Measurements from ENCODE around the gene SPTLC3.

SPTLC3 gene

DNA sequence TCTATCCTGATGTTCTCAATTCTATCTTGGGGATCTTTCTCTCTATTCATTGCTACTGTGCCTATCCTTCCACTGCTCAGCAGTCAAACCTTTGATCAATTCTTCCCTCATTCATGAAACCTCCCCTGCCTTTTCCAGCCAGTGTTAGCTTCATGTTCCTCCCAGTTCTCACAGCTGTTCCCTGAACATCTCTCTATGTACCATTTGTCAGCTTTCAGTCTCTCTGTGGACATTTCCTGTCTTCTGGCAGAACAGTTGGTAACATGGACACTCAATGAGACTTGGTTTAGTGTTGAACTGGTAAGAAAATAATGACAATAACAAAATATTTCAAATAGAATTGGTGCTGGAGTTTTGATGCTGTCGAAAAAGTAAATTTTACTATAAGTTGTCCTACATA lies 26.2 kb downstream of the SPTLC3 start:
- DNase-seq, result no peak

DNA sequence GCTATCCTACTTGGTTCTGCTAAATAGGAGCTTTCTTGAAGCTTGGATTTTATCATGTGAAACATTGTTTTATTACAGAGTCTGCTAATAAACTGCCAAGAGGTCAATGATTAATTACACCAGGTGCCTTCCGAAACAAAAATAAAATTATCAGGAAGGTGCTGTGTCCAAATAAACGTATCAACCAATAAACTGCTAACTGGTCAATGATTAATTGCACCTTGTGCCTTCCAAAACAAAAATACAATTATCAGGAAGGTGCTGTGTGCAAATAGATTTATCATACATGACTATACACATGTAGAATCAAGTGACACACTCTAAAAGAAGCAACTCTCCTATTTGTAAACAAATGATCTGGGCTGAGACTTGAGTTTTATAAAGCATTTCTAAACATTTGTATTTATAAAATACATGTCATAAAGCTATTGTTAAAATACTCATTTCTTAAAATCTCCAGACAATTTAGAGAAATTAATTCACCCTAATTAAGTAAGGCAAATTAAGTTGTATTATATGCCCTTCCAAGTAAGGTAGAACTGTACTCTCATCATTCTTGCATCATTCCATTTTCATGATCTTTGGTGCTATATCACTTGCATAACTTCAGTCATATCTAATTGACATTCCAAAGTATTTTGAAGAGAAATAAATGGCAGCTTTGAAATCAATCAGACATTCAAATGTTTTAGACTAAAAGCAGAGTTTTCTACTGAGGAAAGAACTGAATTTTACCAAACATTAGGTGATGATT lies 26.8 kb downstream of the SPTLC3 start:
- no peak for DNase-seq

DNA sequence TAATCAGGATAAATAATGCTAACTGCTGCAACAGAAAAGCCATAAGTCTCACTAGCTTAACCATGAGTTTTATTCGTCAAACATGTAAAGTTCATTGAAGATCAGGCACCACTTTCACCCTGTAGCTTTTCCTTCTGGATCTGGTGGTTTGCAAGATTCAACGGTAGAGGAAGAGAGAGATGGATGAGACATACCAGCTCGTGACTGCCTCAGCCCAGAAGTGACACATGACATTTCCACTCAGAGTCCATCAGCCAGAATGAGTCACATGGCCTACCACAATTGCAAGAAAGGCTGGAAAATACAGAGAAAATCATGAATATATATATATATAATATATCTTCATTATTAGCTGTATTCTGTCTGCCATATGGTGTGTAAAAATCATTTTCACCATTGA lies 29.0 kb downstream of the SPTLC3 start:
- DNase-seq, result no peak

DNA sequence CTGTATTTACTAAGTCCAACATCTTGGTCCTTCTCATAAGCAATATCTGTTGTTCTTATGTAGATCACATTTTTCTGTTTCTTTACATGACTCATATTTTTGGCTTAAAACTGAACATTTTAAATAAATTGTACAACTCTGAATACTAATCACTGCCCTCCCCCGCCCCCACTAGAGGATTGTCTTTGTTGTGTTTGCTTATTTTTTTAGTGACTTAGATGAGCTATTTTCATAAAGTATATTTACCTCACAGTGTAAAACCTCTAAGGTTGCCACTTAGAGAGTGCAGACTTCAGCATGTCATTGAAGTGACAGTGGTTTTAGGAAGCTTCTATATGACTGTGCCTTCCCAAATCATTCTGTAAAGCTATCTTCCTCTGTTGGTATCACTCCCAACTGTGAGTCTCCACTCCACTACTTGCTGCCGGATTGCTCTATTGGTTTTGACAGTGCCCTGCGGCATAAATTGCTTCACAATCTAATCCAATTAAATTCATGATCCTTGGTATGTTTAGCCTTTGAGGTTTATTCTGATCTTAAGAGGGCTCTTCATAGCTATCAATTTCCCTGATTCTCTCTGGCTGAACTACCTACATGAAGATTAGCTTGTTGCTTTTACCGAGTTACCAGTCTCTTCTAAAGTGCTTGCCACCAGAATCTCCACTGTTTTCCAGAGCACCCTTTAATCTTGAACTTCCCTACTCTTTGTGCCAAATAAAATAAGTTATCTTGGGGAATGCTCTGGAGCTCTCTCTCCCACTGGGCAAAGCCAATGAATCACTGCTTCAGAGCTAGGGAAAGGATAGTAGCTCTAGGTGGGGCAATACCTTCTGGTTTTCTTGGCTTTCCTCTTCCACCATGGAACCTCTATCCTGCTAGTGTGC lies 33.0 kb downstream of the SPTLC3 start:
- DNase-seq, result no peak

DNA sequence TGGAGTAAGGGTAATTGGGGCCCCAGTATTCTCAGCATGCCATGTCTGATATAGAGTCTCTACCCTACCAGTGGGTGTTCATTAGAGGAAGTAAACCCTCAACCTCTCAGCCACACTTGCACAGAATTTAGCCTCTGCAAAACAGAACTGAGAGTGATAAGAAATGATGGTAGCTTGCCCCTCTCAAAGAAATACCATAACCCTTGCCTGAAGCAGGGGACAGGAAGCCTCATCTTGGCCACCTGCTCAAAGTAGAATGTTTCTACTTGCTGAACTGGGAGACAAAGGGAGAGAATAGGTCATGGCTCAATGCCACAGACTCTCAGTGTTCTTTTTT lies 33.7 kb downstream of the SPTLC3 start:
- no peak for DNase-seq

DNA sequence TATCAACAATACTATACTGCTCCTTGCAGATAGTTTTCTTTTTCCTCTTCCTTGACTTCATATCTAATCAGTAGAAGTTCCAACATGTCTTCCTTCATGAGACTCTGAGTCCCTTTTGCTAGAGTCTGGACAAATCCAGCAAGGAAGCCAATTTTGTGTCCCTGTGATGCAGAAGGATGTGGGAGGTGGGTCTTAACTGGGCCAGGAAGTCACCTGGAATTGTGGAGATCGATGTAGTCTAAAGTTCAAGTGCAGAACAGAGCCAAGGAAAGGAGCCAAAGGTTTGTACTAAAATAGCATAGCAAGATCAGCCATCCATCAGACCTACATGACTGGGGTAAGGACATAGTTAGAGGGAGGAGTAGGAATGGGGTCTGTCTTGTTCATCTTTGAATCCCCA lies 37.6 kb downstream of the SPTLC3 start:
- no peak for DNase-seq

DNA sequence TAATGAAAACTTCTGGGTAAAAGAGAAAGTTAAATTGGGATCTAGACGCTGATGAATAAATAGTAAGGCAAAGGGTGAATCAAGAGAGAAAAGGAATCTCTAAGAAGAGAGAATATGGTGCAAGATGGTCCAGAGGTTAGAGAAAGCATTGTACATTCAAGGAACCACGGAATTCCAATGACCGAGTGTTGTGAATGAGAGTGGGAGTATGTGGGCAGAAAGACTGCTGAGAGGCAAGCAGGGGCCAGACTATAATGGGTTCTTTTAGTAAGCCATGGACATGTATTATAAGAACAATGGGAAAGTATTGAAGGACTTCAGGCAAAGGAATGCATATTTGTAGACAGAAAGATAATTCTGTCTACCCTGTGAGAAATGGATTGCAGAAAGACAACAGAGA lies 45.2 kb downstream of the SPTLC3 start:
- DNase-seq, result no peak

DNA sequence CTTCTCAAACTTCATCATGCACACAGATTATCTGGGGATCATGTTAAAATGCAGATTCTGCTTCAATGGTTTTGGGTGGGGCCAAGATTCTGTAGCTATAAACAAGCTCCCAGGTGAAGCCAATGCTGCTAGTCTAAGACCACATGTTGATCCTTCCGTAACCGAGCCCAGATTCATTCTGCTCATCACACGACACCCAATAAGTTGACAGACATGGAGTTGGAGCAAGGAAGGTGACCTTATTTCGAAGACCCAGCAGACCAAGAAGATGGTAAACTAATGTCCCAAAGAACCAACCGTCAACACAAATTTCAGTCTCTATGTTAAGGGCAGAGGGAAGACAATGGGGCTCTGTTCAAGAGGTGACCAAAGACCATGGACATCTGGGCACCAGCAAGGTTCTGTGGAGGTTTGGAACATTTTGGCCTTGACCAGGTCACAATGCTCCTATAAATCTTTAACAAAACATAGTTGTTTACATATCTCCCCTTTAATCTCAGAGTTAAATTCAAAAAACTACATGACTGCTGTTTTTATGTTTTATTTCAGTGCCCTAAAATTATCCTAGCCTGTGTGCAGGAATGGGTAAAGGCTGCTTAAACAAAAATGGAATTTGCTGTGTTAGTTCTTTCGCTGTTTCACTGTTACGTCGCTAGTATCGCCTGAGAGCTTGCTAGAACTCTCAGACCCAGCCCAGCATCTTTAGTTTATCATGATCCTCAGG lies 50.1 kb downstream of the SPTLC3 start:
- DNase-seq, result no peak

DNA sequence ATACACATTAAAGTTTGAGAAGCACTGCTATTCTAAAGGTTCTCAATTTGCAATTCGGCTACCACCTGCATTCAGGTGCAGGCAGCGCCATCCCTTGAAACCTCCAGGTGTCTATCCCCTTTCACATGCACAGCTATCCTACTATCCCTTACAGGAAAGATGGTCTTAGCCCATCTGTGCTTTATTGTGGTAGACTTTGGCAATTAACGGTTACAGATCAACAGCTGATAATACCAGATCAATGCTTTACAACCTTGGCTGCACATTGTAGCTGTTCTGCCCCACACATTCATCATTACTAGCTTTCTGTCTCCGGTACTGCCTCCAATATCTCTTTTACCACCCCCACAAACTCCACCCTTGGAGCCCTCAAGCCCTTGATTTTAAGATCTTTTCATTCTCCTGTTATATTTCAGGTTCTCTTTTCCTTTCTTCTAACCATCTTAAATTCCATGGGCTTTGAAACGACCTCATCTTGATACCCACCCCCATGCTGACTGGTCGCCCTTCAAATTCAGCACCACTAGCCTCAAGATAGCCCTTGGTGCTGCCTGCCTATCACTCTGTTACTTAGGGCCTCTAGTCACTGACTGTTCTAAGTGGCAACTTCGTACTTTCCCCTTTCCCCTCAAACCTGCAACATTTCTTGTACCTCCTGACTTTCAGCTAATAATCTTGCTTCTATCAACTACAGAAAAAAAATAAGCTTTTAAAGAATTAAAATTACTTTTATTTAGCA lies 50.8 kb downstream of the SPTLC3 start:
- DNase-seq, result no peak

DNA sequence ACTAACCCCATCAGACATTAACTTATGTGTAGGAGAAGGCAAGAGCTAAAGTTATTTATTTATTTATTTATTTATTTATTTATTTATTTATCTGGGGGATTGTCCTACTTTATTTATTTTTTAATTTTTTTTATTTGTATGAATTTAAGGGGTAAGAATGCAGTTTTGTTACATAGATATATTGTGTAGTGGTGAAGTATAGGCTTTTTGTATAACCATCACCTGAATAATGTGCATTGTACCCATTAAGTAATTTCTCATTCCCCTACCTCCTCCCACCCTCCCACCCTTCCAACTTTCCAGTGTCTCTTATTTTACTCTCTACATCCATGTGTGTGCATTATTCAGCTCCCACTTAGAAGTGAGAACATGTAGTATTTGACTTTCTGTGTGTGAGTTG lies 51.6 kb downstream of the SPTLC3 start:
- DNase-seq, result no peak

DNA sequence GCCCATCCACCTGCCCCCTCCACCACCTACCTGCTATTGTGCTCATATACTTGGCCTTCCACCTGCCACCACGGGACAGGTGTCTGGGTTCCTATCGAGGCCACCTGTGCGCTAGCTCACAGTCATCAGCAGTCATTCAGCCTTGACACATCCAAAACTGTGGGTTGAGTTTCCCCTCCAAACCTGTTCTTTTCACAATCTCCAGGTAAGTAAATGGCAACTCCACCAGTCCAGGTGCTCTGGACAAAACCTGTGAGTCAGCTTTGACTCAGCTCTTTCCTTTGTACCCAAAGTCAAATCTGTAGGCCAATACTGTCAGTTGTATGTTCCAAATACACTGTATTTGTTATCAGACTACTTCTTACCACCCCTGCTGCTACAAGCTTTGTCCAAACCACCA lies 52.6 kb downstream of the SPTLC3 start:
- DNase-seq, result no peak

DNA sequence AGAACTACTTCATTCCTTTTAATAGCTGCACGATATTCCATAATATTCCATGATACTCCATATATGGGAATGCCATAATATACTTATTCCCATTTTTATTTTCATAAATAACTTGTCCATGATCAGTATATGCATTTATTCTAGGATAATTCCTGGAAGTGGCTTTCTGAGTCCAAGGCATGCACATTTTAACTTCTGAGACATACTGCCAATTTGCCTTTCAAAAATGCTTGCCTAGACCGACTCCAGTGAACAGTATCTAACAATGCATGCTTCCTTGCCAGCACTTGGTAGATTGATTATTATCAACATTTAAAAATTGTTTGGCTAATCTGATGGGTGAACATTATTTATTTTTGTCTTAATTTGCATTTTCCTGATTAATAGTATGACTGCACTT lies 54.0 kb downstream of the SPTLC3 start:
- no peak for DNase-seq

DNA sequence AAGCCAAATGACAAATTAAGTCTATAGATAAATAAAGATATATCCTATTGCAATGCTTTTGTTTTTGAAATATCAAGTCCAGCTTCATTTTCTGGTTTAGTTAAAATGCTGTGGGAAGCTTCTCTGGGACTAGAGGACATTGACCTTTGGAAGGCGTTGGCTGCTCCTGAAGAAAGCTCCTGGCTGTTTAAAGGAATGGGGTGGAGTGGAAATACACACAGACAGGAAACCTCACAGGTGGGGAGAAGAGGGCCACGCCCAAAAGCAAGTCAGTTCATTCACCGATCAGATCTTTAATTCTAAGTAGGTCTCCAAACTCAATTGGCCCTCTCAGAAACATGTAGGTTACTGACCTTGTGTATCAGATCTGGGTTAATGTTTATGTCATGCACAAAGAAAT lies 59.6 kb downstream of the SPTLC3 start:
- no peak for DNase-seq

DNA sequence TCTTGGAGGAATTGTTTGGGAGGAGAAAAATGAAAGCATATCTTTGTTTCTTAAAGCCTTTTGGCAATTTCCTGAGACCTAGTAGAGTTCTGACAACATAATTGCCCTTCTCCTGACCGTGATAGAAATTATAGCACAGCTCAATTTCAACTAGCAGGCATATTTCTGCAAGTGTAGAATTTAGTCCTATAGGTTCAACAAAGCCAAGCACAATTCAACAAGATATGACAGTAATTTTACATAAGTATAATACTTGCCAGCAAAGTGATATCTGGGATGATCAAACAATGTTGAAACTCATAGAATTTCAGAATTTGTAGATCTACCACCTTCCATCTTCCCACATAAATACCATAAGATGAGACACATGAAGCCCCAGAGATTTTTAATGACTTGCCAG lies 73.1 kb downstream of the SPTLC3 start:
- no peak for DNase-seq

DNA sequence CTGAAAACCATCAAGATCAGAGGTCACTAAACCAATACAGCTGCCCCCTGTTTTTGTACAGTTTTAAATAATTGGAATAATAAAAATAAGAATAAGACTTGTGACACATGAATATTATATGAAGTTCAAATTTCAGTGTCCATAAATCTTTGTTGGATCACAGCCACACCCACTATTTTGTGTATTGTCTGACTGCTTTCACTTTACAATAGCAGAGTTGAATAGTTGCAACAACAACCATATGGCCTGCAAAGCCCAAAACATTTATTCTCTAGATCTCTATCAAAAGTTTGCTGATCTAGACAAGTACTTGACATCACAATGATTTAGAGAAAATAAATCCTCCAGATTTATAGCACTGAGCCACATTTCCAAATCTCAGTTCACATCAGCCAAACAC lies 73.6 kb downstream of the SPTLC3 start:
- no peak for DNase-seq

DNA sequence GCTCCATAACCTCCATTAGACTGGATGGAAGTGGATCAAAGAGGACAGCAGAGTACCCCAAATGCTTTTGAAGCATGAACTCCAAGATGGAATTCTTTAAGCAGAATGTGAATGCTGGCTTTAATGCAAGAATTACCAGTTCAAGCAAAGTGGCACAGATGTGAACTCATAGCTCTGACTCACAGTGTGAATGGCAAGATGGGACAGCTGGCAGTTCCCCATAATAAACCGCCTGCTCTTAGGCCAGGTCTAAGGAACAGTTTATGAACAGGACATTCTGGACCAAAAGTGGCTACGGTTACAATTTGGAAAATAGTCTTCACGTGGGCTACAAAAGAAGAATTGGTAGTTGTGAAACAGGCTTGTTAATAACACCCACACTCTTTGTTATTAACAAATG lies 76.5 kb downstream of the SPTLC3 start:
- DNase-seq, result no peak

DNA sequence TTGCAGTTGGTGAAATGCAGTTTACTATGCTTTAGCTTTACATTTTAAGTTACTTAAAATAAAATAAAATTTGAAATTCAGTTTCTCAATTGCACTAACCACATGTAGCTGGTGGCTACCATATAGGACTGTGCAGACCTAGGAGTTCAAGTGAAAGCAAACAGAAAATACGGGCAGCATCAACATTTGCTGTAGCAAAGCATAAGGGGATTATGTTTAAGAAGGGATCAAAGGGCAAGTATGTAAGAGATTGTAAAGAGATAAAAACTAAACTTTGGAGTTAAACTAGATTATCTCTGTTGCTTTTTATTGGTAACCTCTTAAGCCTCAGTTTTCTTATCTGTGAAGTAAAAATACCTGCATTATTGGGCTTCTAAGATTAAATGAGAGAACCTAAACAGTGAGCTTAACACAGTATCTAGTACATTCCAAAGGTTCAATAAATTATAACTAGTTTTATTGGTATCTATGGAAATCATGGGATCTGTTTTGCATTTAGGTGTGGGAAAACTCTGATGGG lies 81.2 kb downstream of the SPTLC3 start:
- no peak for DNase-seq

DNA sequence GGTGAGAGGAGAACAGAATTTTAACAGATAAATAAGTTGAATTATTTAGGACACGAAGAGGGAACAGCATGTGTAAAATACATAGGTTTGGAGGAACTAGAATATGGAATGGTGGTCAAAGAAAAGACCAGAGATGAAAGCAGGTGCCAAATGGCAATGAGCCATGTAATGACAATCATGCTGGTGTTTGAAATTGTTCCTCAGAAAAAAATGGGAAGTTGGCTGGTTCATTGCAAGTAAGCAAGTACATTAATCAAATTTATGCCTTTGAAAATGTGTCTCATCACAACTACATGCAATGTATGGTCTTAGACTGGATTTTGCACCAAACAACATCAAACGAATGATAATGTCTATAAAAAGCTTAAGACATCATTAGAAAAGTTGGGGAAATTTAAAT lies 83.3 kb downstream of the SPTLC3 start:
- DNase-seq, result no peak

DNA sequence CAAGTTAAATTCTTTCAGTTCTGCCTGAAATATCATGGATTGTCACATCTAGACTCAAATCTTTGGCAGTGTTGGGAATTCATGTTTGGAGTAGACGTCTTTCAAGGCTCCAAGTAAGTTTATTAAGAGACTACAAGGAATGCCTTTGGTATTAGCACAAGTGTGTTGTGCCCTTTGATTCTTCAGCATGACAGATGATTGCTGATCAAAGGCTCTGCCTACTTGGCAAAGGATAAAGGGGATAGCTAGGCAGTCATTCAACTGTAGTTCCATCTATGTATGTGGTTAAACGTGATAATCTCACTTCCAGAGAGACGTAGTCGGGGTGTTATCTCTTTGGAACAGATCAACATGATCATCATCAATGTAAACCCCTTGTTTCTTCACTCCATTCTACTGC lies 86.2 kb downstream of the SPTLC3 start:
- DNase-seq, result no peak

DNA sequence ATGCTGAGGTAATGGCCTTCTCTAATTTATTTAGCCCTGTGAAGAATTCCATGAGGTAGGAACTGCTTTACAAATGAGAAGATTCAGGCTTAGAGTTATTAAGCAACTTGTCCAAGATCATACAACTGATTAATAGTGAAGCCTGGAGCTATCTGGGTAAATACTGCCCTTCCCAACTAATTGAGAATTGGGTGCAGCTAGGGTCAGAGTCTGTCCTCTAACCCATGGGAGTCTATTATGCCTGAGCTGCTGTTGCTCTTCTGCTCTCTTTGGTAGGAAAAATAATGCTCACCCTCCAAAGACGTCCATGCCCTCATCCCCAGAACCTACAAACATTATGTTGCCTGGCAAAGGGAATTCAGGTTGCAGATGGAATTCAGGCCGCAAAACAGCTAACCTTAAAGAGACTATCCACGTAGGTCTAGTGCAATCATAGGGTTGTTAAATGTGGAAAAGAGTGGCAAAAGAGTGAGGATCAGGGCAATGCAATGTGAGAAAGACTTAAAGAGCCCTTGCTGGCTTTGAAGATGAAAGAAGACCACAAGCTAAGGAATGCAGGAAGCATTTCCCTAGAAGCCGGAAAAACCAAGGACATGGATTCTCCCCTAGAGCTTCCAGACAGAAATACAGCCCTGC lies 90.1 kb downstream of the SPTLC3 start:
- DNase-seq, result no peak

DNA sequence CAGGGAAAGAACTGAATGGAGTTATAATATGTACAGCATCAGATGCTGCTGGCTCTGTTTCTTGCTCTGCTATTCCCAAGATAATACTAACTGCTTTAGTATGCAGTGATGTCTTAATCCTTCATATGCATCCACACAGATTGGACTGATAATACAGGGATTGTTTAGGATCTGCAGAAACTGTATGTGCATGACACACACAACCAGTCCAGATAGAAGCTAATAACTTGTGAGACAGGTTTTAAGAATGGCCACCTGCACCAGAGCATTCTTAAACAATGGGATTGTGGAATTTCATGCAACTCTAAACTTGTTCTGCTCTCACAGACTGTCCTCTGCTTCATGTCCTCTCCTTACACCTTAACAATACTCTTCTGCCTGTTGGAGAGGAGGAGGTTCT lies 90.9 kb downstream of the SPTLC3 start:
- no peak for DNase-seq

DNA sequence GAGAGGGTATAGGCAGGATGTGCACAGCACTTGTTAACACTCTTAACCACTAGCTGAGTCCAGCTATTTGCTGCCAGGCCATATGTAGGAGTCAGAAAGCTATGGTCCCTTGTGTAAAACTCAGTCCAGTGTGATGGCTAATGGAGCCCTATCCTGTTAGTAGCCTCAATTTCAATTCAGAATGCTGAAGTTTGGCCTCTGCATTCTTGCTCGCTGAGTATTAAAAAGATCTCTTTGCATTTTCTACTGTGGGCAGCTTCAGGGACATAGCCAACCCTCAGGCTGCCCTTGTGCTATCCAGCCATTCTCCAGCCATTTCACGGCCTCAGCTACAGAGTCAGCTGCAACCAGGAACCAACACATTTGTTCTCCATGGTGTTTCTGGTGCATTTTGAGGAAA lies 92.5 kb downstream of the SPTLC3 start:
- DNase-seq, result no peak
